HepG2 (cell line): ENCODE data around the gene PLOD3. TPM values are rescaled to one million over a fixed set of nuclear protein-coding genes. Genes with fewer than 3 reads are reported as not detected.

Source experiments
- FOXK1 ChIP-seq: sonication (generic); formaldehyde crosslinking; IDR thresholded peaks from 2 replicates; pipeline ENCODE4 v1.4.0; 2020; ENCODE audit warnings: low read depth, missing genetic modification reagents, borderline replicate concordance
- GLMP ChIP-seq: sonication (generic); formaldehyde crosslinking; IDR thresholded peaks from 2 replicates; pipeline ENCODE4 v1.9.0; 2021; ENCODE audit warnings: missing genetic modification reagents, mild to moderate bottlenecking, borderline replicate concordance
- HMGXB4 ChIP-seq, 2 experiments: sonication (generic) in 1 of 2; formaldehyde crosslinking in 1 of 2; IDR thresholded peaks; 2 replicates each; pipeline versions ENCODE4 v1.4.0 to v1.6.1; 2018 to 2020; ENCODE audit warnings: missing genetic modification reagents in 2 of 2, borderline replicate concordance in 1 of 2, low read depth in 1 of 2, mild to moderate bottlenecking in 1 of 2, missing biosample characterization in 1 of 2
- KDM2A ChIP-seq: sonication (generic); formaldehyde crosslinking; IDR thresholded peaks from 2 replicates; pipeline ENCODE4 v1.4.0; 2020; ENCODE audit warnings: low read depth, missing genetic modification reagents, borderline replicate concordance
- MAZ ChIP-seq, 2 experiments: sonication (generic) in 1 of 2; formaldehyde crosslinking in 1 of 2; IDR thresholded peaks; 2 replicates each; pipeline versions ENCODE4 v1.5.0 to v1.6.1; 2012 to 2020; ENCODE audit warnings: low read depth in 2 of 2, mild to moderate bottlenecking in 2 of 2, borderline replicate concordance in 1 of 2, improper control_type of control experiment in 1 of 2, low read length in 1 of 2, missing genetic modification reagents in 1 of 2, moderate library complexity in 1 of 2
- MYC ChIP-seq: sonication (generic); formaldehyde crosslinking; IDR thresholded peaks from 2 replicates; pipeline ENCODE4 v1.9.0; 2021; ENCODE audit warnings: missing genetic modification reagents, borderline replicate concordance
- NR2F1 ChIP-seq, 2 experiments: fragments of 450-650 bp in 1 of 2; formaldehyde crosslinking in 1 of 2; IDR thresholded peaks; 2 replicates each; pipeline versions ENCODE4 v1.5.0 to v1.6.1; 2016 to 2020; ENCODE audit warnings: mild to moderate bottlenecking in 1 of 2, missing compliant biosample characterization in 1 of 2, missing genetic modification reagents in 1 of 2, moderate library complexity in 1 of 2
- POLR2G ChIP-seq: fragments of 200-400 bp; formaldehyde crosslinking; IDR thresholded peaks from 2 replicates; pipeline ENCODE4 v1.6.1; 2018; ENCODE audit warnings: mild to moderate bottlenecking, low read depth, low read length, moderate library complexity
- SMARCE1 ChIP-seq: fragments of 450-650 bp; IDR thresholded peaks from 2 replicates; pipeline ENCODE4 v1.6.1; 2017; ENCODE audit warnings: borderline replicate concordance
- ZFP1 ChIP-seq: IDR thresholded peaks from 2 replicates; pipeline ENCODE4 v1.6.1; 2016
- ZMYM2 ChIP-seq: sonication (generic); formaldehyde crosslinking; IDR thresholded peaks from 2 replicates; pipeline ENCODE4 v1.8.0; 2022; ENCODE audit warnings: mild to moderate bottlenecking, missing genetic modification reagents
- ZNF672 ChIP-seq: sonication (generic); formaldehyde crosslinking; IDR thresholded peaks from 2 replicates; pipeline ENCODE4 v1.8.1; 2022; ENCODE audit warnings: missing genetic modification reagents
- ZNF850 ChIP-seq: sonication (generic); formaldehyde crosslinking; conservative IDR thresholded peaks from 2 replicates; pipeline ENCODE4 v1.9.0; 2021; ENCODE audit warnings: mild to moderate bottlenecking, missing genetic modification reagents
- ZSCAN5A ChIP-seq: sonication (generic); formaldehyde crosslinking; IDR thresholded peaks from 2 replicates; pipeline ENCODE4 v1.8.0; 2022; ENCODE audit warnings: mild to moderate bottlenecking, missing genetic modification reagents, borderline replicate concordance
- polyA plus RNA-seq, 8 experiments: library from polyadenylated mRNA; depleted of rRNA in 3 of 8; stranded (reverse) in 7 of 8; unstranded in 1 of 8; fragments of >200 nt; fragmentation: Illumina TruSeq in 4 of 8; extraction: Trizol in 4 of 8; gene quantifications; 2 replicates each; pipeline versions ENCODE4 v1.2.1 to v1.2.3, GENCODE V29; 2011 to 2016; ENCODE audit warnings: low read depth in 4 of 8, missing spikeins in 1 of 8, mixed read lengths in 1 of 8; ENCODE audit not compliant: insufficient read depth in 1 of 8
- total RNA-seq, 5 experiments: library from RNA; depleted of rRNA; stranded (reverse); fragments of >200 nt; fragmentation: Illumina TruSeq; extraction: Trizol; gene quantifications; 2 replicates each; pipeline ENCODE4 v1.2.3, GENCODE V29; 2016; ENCODE audit warnings: low read depth in 1 of 5
- TF ChIP-seq, protein P1 (sequence below): sonication (generic); formaldehyde crosslinking; IDR thresholded peaks from 2 replicates; pipeline ENCODE4 v1.4.0; 2020; ENCODE audit warnings: missing genetic modification reagents, borderline replicate concordance

PLOD3 gene
- total and polyA plus RNA-seq, 2 of the 13 experiments (the other 11 are each of a cell fraction or from before 2014, with no cell fraction given) = 65.8 to 67.4 TPM

GRCh38 chr7:101251871-101252659 lies 34.7 kb upstream of the PLOD3 start (continued):
- TF ChIP-seq ZSCAN5A (0 out of 2 replicates have a peak, but pooled peaks have one; percentile 48), ZNF672 (CRISPR knock-in tag) (no peak), ZFP1 (0 out of 2 replicates have a peak, but pooled peaks have one; percentile 63), POLR2G (peak; percentile 88), KDM2A (peak; percentile 91; the same call in 1 of the 2 replicates), MYC (CRISPR knock-in tag) (peak; percentile 58; the same call in 1 of the 2 replicates), HMGXB4 (CRISPR knock-in tag; IDR thresholded peaks at IDR 0.05; ENCODE audit: borderline replicate concordance in 1 of 2, low read depth in 1 of 2) (peak in 1 of 2 experiments; percentile 78; a peak in 2 of 4 replicates), FOXK1 (CRISPR knock-in tag) (peak; percentile 62; the same call in 1 of the 2 replicates), SMARCE1 (no peak), GLMP (no peak), NR2F1 (CRISPR knock-in tag; IDR thresholded peaks at IDR 0.05) (no peak), MAZ (IDR thresholded peaks at IDR 0.05; ENCODE audit: borderline replicate concordance, low read depth, low read length) (0 out of 2 replicates have a peak, but pooled peaks have one; percentile 52), MAZ (CRISPR knock-in tag; IDR thresholded peaks at IDR 0.05; ENCODE audit: low read depth) (peak; percentile 73; the same call in 1 of the 2 replicates), ZMYM2 (CRISPR knock-in tag) (0 out of 2 replicates have a peak, but pooled peaks have one; percentile 36), ZNF850 (CRISPR knock-in tag) (no peak)
- TF ChIP-seq, protein P1, sequence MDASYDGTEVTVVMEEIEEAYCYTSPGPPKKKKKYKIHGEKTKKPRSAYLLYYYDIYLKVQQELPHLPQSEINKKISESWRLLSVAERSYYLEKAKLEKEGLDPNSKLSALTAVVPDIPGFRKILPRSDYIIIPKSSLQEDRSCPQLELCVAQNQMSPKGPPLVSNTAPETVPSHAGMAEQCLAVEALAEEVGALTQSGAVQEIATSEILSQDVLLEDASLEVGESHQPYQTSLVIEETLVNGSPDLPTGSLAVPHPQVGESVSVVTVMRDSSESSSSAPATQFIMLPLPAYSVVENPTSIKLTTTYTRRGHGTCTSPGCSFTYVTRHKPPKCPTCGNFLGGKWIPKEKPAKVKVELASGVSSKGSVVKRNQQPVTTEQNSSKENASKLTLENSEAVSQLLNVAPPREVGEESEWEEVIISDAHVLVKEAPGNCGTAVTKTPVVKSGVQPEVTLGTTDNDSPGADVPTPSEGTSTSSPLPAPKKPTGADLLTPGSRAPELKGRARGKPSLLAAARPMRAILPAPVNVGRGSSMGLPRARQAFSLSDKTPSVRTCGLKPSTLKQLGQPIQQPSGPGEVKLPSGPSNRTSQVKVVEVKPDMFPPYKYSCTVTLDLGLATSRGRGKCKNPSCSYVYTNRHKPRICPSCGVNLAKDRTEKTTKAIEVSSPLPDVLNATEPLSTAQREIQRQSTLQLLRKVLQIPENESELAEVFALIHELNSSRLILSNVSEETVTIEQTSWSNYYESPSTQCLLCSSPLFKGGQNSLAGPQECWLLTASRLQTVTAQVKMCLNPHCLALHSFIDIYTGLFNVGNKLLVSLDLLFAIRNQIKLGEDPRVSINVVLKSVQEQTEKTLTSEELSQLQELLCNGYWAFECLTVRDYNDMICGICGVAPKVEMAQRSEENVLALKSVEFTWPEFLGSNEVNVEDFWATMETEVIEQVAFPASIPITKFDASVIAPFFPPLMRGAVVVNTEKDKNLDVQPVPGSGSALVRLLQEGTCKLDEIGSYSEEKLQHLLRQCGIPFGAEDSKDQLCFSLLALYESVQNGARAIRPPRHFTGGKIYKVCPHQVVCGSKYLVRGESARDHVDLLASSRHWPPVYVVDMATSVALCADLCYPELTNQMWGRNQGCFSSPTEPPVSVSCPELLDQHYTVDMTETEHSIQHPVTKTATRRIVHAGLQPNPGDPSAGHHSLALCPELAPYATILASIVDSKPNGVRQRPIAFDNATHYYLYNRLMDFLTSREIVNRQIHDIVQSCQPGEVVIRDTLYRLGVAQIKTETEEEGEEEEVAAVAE (CRISPR knock-in tag) = peak; percentile 47; the same call in 1 of the 2 replicates
